ENCODE data around the gene CTSD. TPM values are rescaled to one million over a fixed set of nuclear protein-coding genes. Genes with fewer than 3 reads are reported as not detected.

Gene CTSD
- total RNA-seq, 6 experiments from 2014 or later: 212 to 240 (median 229) TPM

DNA sequence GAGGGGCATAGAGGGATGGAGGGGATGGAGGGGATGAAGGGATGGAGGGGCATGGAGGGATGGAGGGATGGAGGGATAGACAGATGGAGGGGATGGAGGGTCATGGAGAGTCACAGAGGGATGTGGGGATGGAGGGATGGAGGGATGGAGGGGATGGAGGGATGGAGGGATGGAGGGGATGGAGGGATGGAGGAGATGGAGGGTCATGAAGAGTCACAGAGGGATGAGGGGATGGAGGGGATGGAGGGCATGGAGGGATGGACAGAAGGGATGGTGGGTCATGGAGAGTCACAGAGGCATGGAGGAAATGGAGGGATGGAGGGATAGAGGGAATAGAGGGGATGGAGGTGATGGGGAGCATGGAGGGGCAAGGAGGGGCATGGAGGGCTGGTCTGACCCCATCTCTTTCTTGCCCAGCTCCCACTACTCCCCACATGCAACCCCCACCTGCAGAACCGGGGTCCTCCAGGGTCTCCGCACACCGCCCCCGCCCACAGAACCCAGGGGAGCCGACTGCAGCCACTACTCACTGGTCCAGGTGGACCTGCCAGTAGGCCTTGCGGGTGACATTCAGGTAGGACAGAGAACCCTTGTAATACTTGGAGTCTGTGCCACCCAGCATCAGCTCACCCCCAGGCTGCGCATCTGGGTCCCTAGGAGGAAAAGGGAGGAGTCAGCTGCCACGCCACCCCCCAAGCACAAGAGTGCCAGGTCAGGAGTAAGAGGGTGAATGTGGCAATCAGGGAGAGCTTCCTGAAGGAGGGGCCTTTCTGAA is 9.2 kb downstream of the CTSD start:
- DNase-seq: no peak
- Mint-ChIP-seq H3K4me3 (no peak overlapping the region), H3K9me3 (no peaks in the 10 kb centered on the region), H3K27ac (no peak overlapping the region), H3K36me3 (ENCODE audit: low read depth) (no peaks in the 10 kb centered on the region), H3K27me3 (ENCODE audit: insufficient read depth) (peaks cover 6% of the 10 kb centered on the region), H3K4me1 (ENCODE audit: low read depth) (peaks cover 12% of the 10 kb centered on the region)
- TF ChIP-seq, protein P1, sequence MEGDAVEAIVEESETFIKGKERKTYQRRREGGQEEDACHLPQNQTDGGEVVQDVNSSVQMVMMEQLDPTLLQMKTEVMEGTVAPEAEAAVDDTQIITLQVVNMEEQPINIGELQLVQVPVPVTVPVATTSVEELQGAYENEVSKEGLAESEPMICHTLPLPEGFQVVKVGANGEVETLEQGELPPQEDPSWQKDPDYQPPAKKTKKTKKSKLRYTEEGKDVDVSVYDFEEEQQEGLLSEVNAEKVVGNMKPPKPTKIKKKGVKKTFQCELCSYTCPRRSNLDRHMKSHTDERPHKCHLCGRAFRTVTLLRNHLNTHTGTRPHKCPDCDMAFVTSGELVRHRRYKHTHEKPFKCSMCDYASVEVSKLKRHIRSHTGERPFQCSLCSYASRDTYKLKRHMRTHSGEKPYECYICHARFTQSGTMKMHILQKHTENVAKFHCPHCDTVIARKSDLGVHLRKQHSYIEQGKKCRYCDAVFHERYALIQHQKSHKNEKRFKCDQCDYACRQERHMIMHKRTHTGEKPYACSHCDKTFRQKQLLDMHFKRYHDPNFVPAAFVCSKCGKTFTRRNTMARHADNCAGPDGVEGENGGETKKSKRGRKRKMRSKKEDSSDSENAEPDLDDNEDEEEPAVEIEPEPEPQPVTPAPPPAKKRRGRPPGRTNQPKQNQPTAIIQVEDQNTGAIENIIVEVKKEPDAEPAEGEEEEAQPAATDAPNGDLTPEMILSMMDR (IDR thresholded peaks at IDR 0.05): no peak

DNA sequence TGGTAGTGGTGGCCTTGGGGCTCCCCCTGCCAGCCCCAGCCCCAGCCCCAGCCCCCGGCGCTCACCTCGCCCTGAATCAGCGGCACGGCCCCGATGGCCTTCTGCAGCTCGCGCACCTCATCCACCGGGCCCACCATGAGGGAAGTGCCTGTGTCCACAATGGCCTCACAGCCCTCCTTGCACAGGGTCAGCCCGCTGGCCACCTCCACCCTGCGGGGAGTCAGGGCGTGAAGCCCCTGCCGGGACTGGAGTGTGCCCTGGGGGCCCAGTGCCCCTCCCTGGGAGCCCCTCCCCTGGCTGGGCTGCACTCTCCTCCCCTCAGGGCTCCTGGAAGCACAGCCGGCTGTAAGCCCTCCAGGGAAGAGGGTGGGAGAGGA is 9.8 kb downstream of the CTSD start:
- H3K4me3 Mint-ChIP-seq: no peak overlapping the region
- DNase-seq: no peak
- peaks cover 8% of the 10 kb centered on the region for H3K27me3 Mint-ChIP-seq (ENCODE audit: insufficient read depth)
- no peaks in the 10 kb centered on the region for H3K9me3 Mint-ChIP-seq
- TF ChIP-seq, protein P1 (IDR thresholded peaks at IDR 0.05): no peak
- H3K36me3 Mint-ChIP-seq (ENCODE audit: low read depth): no peaks in the 10 kb centered on the region
- H3K4me1 Mint-ChIP-seq (ENCODE audit: low read depth): peaks cover 14% of the 10 kb centered on the region
- H3K27ac Mint-ChIP-seq: no peak overlapping the region

DNA sequence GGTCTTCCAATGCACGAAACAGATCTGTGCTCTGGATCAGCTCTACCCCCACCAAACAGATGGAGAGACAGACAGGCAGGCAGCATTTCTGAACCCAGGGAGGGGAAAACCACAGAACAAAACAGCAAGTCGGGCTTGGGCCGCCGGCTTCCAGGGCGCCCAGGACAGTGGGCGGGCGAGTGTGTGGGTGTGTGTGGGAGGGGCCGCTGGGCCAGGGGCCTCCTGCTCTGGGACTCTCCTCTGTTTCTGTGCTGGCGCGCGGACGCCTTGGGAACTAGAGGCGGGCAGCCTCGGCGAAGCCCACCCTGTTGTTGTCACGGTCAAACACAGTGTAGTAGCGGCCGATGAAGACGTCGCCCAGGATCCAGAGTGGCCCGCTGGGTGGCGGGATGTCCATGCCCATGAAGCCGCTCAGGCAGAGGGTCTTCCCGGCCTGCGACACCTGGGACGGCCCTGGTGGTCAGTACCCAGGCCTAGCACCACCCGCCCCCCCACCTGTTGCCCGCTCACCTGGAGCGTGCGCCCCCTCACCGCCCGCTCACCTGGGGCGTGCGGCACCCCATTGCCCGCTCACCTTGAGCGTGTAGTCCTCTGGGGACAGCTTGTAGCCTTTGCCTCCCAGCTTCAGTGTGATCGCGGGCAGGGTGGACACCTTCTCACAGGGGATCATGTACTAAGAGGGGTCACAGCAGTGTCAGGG is 10.3 kb downstream of the CTSD start:
- TF ChIP-seq, protein P1 (IDR thresholded peaks at IDR 0.05): no peak
- H3K27me3 Mint-ChIP-seq (ENCODE audit: insufficient read depth): peaks cover 8% of the 10 kb centered on the region
- no peak for DNase-seq
- H3K27ac Mint-ChIP-seq: no peak overlapping the region
- H3K4me3 Mint-ChIP-seq: no peak overlapping the region
- no peaks in the 10 kb centered on the region for H3K36me3 Mint-ChIP-seq (ENCODE audit: low read depth)
- H3K9me3 Mint-ChIP-seq: no peaks in the 10 kb centered on the region
- H3K4me1 Mint-ChIP-seq (ENCODE audit: low read depth): peaks cover 14% of the 10 kb centered on the region

DNA sequence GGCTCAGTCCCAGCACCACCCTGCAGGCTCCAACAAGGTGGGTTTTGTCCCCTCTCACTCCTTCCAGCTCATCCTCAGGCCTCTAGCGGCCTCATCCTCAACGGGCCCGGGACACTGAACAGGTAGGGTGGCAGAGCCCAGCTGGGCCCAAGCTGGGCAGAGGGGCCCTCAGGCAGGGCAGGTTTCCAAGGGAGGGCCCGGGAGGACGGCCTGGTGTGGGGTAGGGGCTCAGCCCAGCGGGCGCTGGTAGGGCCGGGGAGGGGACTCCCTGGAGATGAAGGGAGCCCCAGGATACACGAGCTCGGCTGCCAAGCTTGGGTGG is 10.9 kb downstream of the CTSD start:
- no peak overlapping the region for H3K4me3 Mint-ChIP-seq
- H3K9me3 Mint-ChIP-seq: no peaks in the 10 kb centered on the region
- H3K27me3 Mint-ChIP-seq (ENCODE audit: insufficient read depth): peaks cover 11% of the 10 kb centered on the region
- no peak overlapping the region for H3K27ac Mint-ChIP-seq
- peaks cover 14% of the 10 kb centered on the region for H3K4me1 Mint-ChIP-seq (ENCODE audit: low read depth)
- DNase-seq: no peak
- TF ChIP-seq, protein P1 (IDR thresholded peaks at IDR 0.05): no peak
- H3K36me3 Mint-ChIP-seq (ENCODE audit: low read depth): no peaks in the 10 kb centered on the region

DNA sequence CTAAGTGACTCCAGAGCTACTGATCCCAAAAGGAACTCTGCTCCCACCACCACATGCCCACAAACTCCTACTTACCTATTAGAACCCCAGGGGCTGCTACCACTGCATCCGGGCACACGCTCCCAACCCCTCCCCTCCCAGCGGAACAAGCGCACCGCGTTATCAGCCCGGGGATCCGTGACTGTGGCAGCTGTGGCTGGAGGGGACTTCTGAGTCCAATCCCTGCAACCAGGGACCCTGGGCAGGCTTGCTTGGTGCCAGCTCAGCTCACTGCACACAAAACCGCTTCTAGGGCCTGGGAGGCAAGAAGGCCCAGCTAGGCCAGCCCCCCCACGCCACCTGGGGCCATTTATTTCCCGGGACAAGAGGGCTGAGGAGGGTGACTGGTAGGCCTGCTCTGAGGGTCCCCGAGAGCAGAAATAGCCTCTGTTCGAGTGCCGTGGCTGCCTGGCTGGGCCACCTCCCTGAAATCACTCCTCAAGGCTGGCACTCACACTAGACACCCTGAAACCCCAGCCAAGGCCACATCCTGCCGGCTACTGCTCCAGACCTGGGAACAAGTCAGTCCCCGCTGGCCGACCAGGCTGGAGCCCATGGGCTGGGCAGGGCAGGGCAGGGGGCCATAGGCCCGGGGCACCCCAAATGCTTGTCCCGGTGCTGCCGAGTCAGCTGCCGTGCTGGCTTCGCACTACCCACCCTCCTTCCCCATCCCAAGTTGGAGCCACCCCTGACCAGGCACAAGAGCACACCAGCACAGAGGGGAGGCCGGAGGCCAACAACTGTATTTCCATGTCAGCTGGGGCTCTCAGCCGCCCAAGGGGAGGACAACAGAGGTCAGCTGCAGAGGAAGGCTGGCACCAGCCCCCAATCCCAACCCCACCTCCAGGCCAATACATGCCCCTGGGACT is 11.5 kb downstream of the CTSD start:
- H3K9me3 Mint-ChIP-seq: no peaks in the 10 kb centered on the region
- no peak for DNase-seq
- peaks cover 11% of the 10 kb centered on the region for H3K27me3 Mint-ChIP-seq (ENCODE audit: insufficient read depth)
- H3K4me1 Mint-ChIP-seq (ENCODE audit: low read depth): peaks cover 14% of the 10 kb centered on the region
- H3K27ac Mint-ChIP-seq: no peak overlapping the region
- no peak overlapping the region for H3K4me3 Mint-ChIP-seq
- no peaks in the 10 kb centered on the region for H3K36me3 Mint-ChIP-seq (ENCODE audit: low read depth)
- TF ChIP-seq, protein P1 (IDR thresholded peaks at IDR 0.05): no peak
